Measurements from ENCODE around the gene KLF1. TPM values are rescaled to one million over a fixed set of nuclear protein-coding genes. Genes with fewer than 3 reads are reported as not detected.
A peak's percentile ranks its signal among the peaks of the same experiment; 100 is the strongest.

KLF1 gene
- 0.13 TPM for polyA plus RNA-seq (2013, experiment 1 of 2)
- polyA plus RNA-seq (2013, experiment 2 of 2), result 0.10 TPM

DNA sequence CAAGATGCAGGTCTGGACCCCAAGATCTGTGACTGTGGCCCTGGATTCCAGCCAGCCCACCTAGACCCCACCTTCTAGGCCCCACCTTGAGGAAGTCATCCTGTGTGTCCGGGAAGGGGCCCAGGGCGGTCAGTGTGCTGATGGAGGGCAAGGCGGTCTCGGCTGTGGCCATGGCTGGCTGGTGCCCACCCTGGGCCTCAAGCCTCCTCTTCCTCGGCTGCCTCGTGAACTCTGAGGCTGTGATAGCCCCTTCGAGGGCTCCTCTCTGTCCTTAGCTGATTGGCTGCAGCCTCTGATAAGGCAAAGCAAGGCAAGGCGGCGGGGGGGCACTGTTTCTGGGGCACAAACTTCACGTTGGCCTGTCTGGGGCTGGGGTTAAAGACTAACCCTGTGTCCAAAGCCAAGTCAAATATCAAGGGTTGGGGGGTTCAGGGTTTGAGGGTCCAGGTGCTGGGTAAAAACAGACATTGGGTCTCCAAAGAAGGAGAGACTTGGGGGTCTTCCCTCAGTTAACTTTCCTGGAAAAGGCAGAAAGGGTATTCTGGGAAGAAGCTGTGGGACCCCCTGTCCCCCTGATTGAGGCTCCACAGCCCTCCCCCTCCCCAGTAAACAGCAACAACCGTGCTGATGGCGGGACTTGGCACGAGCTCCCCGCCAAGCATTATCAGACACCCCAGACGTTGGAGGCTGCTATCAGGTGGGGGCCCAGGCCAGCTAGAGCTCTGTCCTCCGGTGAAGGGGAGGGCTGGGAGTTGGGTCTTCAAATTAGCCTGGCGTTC lies at the start of gene KLF1:
KLF1 (minus strand) TSS at position 233 of the 779 bp plus-strand sequence; CDS start at position 172, 61 bp downstream.
- Histone ChIP-seq H3K36me3 (replicated peaks in 1 of 2; ENCODE audit: control insufficient read depth in 2 of 2, insufficient read depth in 2 of 2, low read length in 2 of 2) (no peaks in the 10 kb centered on the region), H3K27ac (replicated peaks; ENCODE audit: low read length) (no peak within 1 kb of the TSS), H2BK5ac (ENCODE audit: low read length) (peak within 1 kb of the TSS; percentile 82), H3K14ac (ENCODE audit: low read length) (no peak within 1 kb of the TSS), H3K4me2 (ENCODE audit: insufficient read depth, low read length, poor library complexity, severe bottlenecking) (peak within 1 kb of the TSS; percentile 89), H3K27me3 (ENCODE audit: control insufficient read depth in 3 of 3, insufficient read depth in 3 of 3, low read depth in 1 of 3, low read length in 3 of 3) (peaks cover 11 to 70% (median 42%) of the 10 kb centered on the region in 3 experiments), H3K4ac (ENCODE audit: low read length) (no peak within 1 kb of the TSS), H2BK12ac (ENCODE audit: low read length) (peak within 1 kb of the TSS; percentile 60), H2AFZ (ENCODE audit: low read length) (peak within 1 kb of the TSS; percentile 90), H3K4me3 (ENCODE audit: low read length in 2 of 2) (no peak within 1 kb of the TSS), H4K8ac (ENCODE audit: low read depth, low read length) (peak within 1 kb of the TSS; percentile 82), H3K4me1 (ENCODE audit: control insufficient read depth in 2 of 2, insufficient read depth in 1 of 2, low read depth in 1 of 2, low read length in 2 of 2) (peaks cover 4 to 8% of the 10 kb centered on the region in 2 donors), H3K18ac (ENCODE audit: low read length) (peak within 1 kb of the TSS; percentile 90), H2BK120ac (ENCODE audit: low read depth, low read length) (no peak within 1 kb of the TSS), H3K9ac (ENCODE audit: low read depth, low read length, poor library complexity) (peak within 1 kb of the TSS; percentile 30), H3K79me1 (ENCODE audit: low read depth, low read length) (peaks cover 10% of the 10 kb centered on the region), H3K9me3 (replicated peaks in 1 of 2; ENCODE audit: control insufficient read depth in 2 of 2, insufficient read depth in 1 of 2, low read depth in 1 of 2, low read length in 2 of 2) (peaks cover 11 to 17% of the 10 kb centered on the region in 2 donors), H2BK15ac (ENCODE audit: low read length) (peak within 1 kb of the TSS; percentile 89), H2AK5ac (ENCODE audit: low read depth, low read length) (peak within 1 kb of the TSS; percentile 94), H3K23ac (ENCODE audit: low read depth, low read length, poor library complexity) (peak within 1 kb of the TSS; percentile 68), H4K91ac (ENCODE audit: low read depth, low read length, poor library complexity) (no peak within 1 kb of the TSS)
- no CpG with 5 or more reads among the region's 17 CpGs for WGBS, 2 donors (ENCODE audit: extremely low coverage in 2 of 2, insufficient read length in 2 of 2, insufficient replicate concordance in 1 of 2)
- no peak for DNase-seq (ENCODE audit: low spot score)

GRCh38 chr19:12936582-12936981 lies 49.6 kb upstream of the KLF1 start:
- no peak for DNase-seq (ENCODE audit: low spot score)
- Histone ChIP-seq H3K23ac (ENCODE audit: low read depth, low read length, poor library complexity) (no peak overlapping the region), H3K4me1 (ENCODE audit: control insufficient read depth in 2 of 2, insufficient read depth in 1 of 2, low read depth in 1 of 2, low read length in 2 of 2) (peaks cover 22 to 35% of the 10 kb centered on the region in 2 donors), H3K79me1 (ENCODE audit: low read depth, low read length) (peaks cover 18% of the 10 kb centered on the region), H2BK12ac (ENCODE audit: low read length) (no peak overlapping the region), H3K4me2 (ENCODE audit: insufficient read depth, low read length, poor library complexity, severe bottlenecking) (no peak overlapping the region), H3K14ac (ENCODE audit: low read length) (no peak overlapping the region), H4K8ac (ENCODE audit: low read depth, low read length) (no peak overlapping the region), H3K27ac (replicated peaks; ENCODE audit: low read length) (no peak overlapping the region), H2BK5ac (ENCODE audit: low read length) (no peak overlapping the region), H3K27me3 (ENCODE audit: control insufficient read depth in 3 of 3, insufficient read depth in 3 of 3, low read depth in 1 of 3, low read length in 3 of 3) (no peaks in the 10 kb centered on the region), H3K36me3 (replicated peaks in 1 of 2; ENCODE audit: control insufficient read depth in 2 of 2, insufficient read depth in 2 of 2, low read length in 2 of 2) (peaks cover 23 to 29% of the 10 kb centered on the region in 2 donors), H2BK15ac (ENCODE audit: low read length) (peak overlapping the region; percentile 8), H3K4me3 (ENCODE audit: low read length in 2 of 2) (no peak overlapping the region), H3K4ac (ENCODE audit: low read length) (no peak overlapping the region), H3K18ac (ENCODE audit: low read length) (no peak overlapping the region), H3K9ac (ENCODE audit: low read depth, low read length, poor library complexity) (no peak overlapping the region), H4K91ac (ENCODE audit: low read depth, low read length, poor library complexity) (no peak overlapping the region), H2AK5ac (ENCODE audit: low read depth, low read length) (no peak overlapping the region), H2BK120ac (ENCODE audit: low read depth, low read length) (no peak overlapping the region), H3K9me3 (replicated peaks in 1 of 2; ENCODE audit: control insufficient read depth in 2 of 2, insufficient read depth in 1 of 2, low read depth in 1 of 2, low read length in 2 of 2) (no peaks in the 10 kb centered on the region), H2AFZ (ENCODE audit: low read length) (no peak overlapping the region)
- WGBS, 2 donors (ENCODE audit: extremely low coverage in 2 of 2, insufficient read length in 2 of 2, insufficient replicate concordance in 1 of 2), result no CpG with 5 or more reads among the region's 7 CpGs

DNA sequence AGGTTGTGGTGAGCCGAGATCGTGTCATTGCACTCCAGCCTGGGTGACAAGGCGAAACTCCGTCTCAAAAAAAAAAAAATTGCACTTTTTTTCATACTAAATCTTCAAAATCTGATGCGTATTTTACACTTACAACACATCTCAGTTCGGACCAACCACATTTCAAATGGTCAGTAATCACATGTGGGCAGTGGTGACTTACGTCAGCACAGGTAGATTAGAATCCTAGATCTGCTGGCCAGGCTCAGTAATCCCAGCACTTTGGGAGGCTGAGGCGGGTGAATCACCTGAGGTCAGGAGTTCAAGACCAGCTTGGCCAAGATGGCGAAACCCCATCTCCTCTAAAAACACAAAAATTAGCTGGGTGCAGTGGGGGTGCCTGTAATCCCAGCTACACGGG lies 48.1 kb upstream of the KLF1 start:
- no peak overlapping the region for H3K18ac ChIP-seq (ENCODE audit: low read length)
- H2AFZ ChIP-seq (ENCODE audit: low read length), result no peak overlapping the region
- WGBS, 2 donors (ENCODE audit: extremely low coverage in 2 of 2, insufficient read length in 2 of 2, insufficient replicate concordance in 1 of 2), result no CpG with 5 or more reads among the region's 10 CpGs

GRCh38 chr19:12933287-12934072 lies 46.5 kb upstream of the KLF1 start, which contains the start of gene FARSA:
Gene FARSA, minus strand, starts transcription at chr19:12933711. Its CDS starts 15 bp downstream, at chr19:12933696.
- Histone ChIP-seq H2BK15ac (ENCODE audit: low read length) (peak within 1 kb of the TSS; percentile 88), H3K14ac (ENCODE audit: low read length) (no peak within 1 kb of the TSS), H3K27ac (replicated peaks; ENCODE audit: low read length) (no peak within 1 kb of the TSS), H4K91ac (ENCODE audit: low read depth, low read length, poor library complexity) (no peak within 1 kb of the TSS), H4K8ac (ENCODE audit: low read depth, low read length) (peak within 1 kb of the TSS; percentile 58), H3K4me3 (ENCODE audit: low read length in 2 of 2) (peak within 1 kb of the TSS; percentile 88 to 90), H2BK5ac (ENCODE audit: low read length) (no peak within 1 kb of the TSS), H2AFZ (ENCODE audit: low read length) (peak within 1 kb of the TSS; percentile 88), H2BK12ac (ENCODE audit: low read length) (no peak within 1 kb of the TSS), H3K18ac (ENCODE audit: low read length) (peak within 1 kb of the TSS; percentile 92), H3K9me3 (replicated peaks in 1 of 2; ENCODE audit: control insufficient read depth in 2 of 2, insufficient read depth in 1 of 2, low read depth in 1 of 2, low read length in 2 of 2) (no peaks in the 10 kb centered on the region), H3K4me1 (ENCODE audit: control insufficient read depth in 2 of 2, insufficient read depth in 1 of 2, low read depth in 1 of 2, low read length in 2 of 2) (peaks cover 14 to 21% of the 10 kb centered on the region in 2 donors), H3K4me2 (ENCODE audit: insufficient read depth, low read length, poor library complexity, severe bottlenecking) (peak within 1 kb of the TSS; percentile 79), H2BK120ac (ENCODE audit: low read depth, low read length) (no peak within 1 kb of the TSS), H3K9ac (ENCODE audit: low read depth, low read length, poor library complexity) (peak within 1 kb of the TSS; percentile 99), H2AK5ac (ENCODE audit: low read depth, low read length) (no peak within 1 kb of the TSS), H3K23ac (ENCODE audit: low read depth, low read length, poor library complexity) (no peak within 1 kb of the TSS), H3K79me1 (ENCODE audit: low read depth, low read length) (peaks cover 12% of the 10 kb centered on the region), H3K36me3 (replicated peaks in 1 of 2; ENCODE audit: control insufficient read depth in 2 of 2, insufficient read depth in 2 of 2, low read length in 2 of 2) (peaks cover 20 to 29% of the 10 kb centered on the region in 2 donors), H3K4ac (ENCODE audit: low read length) (peak within 1 kb of the TSS; percentile 28), H3K27me3 (ENCODE audit: control insufficient read depth in 3 of 3, insufficient read depth in 3 of 3, low read depth in 1 of 3, low read length in 3 of 3) (no peaks in the 10 kb centered on the region)
- peak; percentile 80 for DNase-seq (ENCODE audit: low spot score)
- WGBS, 2 donors (ENCODE audit: extremely low coverage in 2 of 2, insufficient read length in 2 of 2, insufficient replicate concordance in 1 of 2), result no CpG with 5 or more reads among the region's 51 CpGs

More for the DNA sequence above, 48.1 kb upstream of the KLF1 start:
- H4K91ac ChIP-seq (ENCODE audit: low read depth, low read length, poor library complexity), result no peak overlapping the region
- H2BK15ac ChIP-seq (ENCODE audit: low read length), result no peak overlapping the region
- H3K4me3 ChIP-seq (ENCODE audit: low read length in 2 of 2), result no peak overlapping the region
- H2BK120ac ChIP-seq (ENCODE audit: low read depth, low read length), result no peak overlapping the region
- H3K79me1 ChIP-seq (ENCODE audit: low read depth, low read length), result peaks cover 19% of the 10 kb centered on the region
- DNase-seq (ENCODE audit: low spot score), result no peak
- H3K4me2 ChIP-seq (ENCODE audit: insufficient read depth, low read length, poor library complexity, severe bottlenecking), result no peak overlapping the region
- no peaks in the 10 kb centered on the region for H3K9me3 ChIP-seq (replicated peaks in 1 of 2; ENCODE audit: control insufficient read depth in 2 of 2, insufficient read depth in 1 of 2, low read depth in 1 of 2, low read length in 2 of 2)
- H3K14ac ChIP-seq (ENCODE audit: low read length), result no peak overlapping the region
- no peak overlapping the region for H2BK5ac ChIP-seq (ENCODE audit: low read length)
- no peaks in the 10 kb centered on the region for H3K27me3 ChIP-seq (ENCODE audit: control insufficient read depth in 3 of 3, insufficient read depth in 3 of 3, low read depth in 1 of 3, low read length in 3 of 3)
- peaks cover 17 to 26% of the 10 kb centered on the region in 2 donors for H3K36me3 ChIP-seq (replicated peaks in 1 of 2; ENCODE audit: control insufficient read depth in 2 of 2, insufficient read depth in 2 of 2, low read length in 2 of 2)
- H2BK12ac ChIP-seq (ENCODE audit: low read length), result no peak overlapping the region
- peaks cover 19 to 29% of the 10 kb centered on the region in 2 donors for H3K4me1 ChIP-seq (ENCODE audit: control insufficient read depth in 2 of 2, insufficient read depth in 1 of 2, low read depth in 1 of 2, low read length in 2 of 2)
- no peak overlapping the region for H2AK5ac ChIP-seq (ENCODE audit: low read depth, low read length)
- H3K4ac ChIP-seq (ENCODE audit: low read length), result no peak overlapping the region
- no peak overlapping the region for H4K8ac ChIP-seq (ENCODE audit: low read depth, low read length)
- H3K9ac ChIP-seq (ENCODE audit: low read depth, low read length, poor library complexity), result no peak overlapping the region
- no peak overlapping the region for H3K27ac ChIP-seq (replicated peaks; ENCODE audit: low read length)
- no peak overlapping the region for H3K23ac ChIP-seq (ENCODE audit: low read depth, low read length, poor library complexity)

Data from neuronal stem cell (in vitro differentiated cells).